Measurements from ENCODE around the gene HDLBP. TPM values are rescaled to one million over a fixed set of nuclear protein-coding genes. Genes with fewer than 3 reads are reported as not detected.

The HDLBP gene
- total and polyA plus RNA-seq, 10 of the 15 experiments (the other 5 are each of a cell fraction or from before 2014, with no cell fraction given), result 19.5 to 383 (median 249) TPM

DNA sequence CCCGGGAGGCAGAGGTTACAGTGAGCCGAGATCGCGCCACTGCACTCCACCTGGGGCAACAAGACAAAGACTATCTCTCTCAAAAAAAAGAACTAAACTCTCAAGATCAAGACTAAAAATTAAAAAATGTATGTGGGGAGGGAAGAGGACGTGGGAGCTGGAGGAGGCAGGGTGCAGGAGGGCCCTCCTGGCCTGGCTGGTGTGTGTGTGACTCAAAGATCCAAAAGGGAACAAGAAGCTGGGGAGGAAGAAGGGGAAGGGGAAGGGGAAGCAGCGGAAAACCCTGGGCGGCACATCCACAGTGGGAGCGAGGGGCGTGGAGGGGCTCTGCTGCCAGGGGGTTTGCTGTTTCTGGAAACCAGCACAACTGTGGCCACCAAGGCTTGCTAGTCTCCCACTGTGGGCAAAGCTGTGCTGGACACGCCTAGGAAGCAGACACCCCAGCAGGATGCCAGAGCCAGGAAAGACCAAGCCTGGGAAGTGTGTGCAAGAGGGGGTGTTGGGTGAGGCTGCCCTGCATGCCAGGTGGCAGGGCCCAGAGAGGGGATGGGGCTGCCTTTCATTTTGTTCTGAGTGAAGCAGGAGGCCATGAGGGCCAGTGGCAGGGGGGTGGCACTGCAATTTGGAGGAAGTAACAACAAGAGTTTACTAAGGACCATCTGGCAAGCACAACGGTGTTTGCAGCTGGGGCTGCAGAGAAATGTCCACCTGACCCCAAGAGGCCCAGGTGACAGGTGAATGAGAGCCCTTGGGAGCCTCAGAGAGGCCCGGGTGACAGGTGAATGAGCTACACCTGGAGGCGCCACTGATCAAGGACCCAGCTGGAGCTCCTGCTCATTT, 82.5 kb downstream of the HDLBP start:
- BruUV-seq (replicated peaks), result no TSS peak
- WGBS (ENCODE audit: insufficient coverage, insufficient replicate concordance, low lambda C conversion rate, missing lambda C conversion rate), result 90% methylated on average over 13 of the region's 13 CpGs

DNA sequence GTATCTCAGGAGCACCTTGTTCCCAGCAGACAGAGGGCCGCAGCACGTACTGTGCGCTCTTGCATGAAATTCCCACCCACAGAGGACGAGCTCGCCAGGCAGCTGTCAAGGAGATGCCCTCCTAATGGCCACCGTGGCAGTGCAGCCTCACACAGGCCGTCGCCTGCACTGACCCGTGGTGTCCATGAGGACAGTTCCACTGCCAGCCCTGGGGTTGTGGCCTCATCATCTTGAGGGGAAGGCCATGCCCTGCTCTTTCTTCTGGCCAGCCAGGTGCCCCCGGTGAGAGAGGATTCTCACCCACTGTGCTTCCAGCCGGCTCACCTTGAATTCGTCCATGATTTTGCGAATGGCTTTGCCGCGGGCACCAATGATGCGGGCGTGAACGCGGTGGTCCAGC, 85.0 kb downstream of the HDLBP start:
- H3K4me3 ChIP-seq, result no peak overlapping the region
- no peaks in the 10 kb centered on the region for H3K9me3 ChIP-seq (replicated peaks; ENCODE audit: control insufficient read depth, insufficient read depth, low read length)
- DNase-seq (ENCODE audit: low read depth, low spot score) (no peak), FAIRE-seq (no peak), ATAC-seq (no peak)
- H4K20me1 ChIP-seq (ENCODE audit: control insufficient read depth, insufficient read depth), result no peaks in the 10 kb centered on the region
- H3K4me1 ChIP-seq (ENCODE audit: control insufficient read depth, insufficient read depth, low read length), result no peaks in the 10 kb centered on the region
- ChIA-PET SMC1A (ENCODE audit: uncharacterized antibody, unreplicated experiment) (no interaction called here), RAD21 (ENCODE audit: unreplicated experiment) (no interaction called here), CTCF (no interaction called here), POLR2A (no interaction called here)
- in situ Hi-C loops (cut with MboI), result no loop called here
- WGBS (ENCODE audit: insufficient coverage, insufficient replicate concordance, low lambda C conversion rate, missing lambda C conversion rate), result over 99% methylated on average over 16 of the region's 19 CpGs
- no peak overlapping the region for H3K9ac ChIP-seq (ENCODE audit: control insufficient read depth, insufficient read depth, low read length)
- no peak overlapping the region for H3K4me2 ChIP-seq (ENCODE audit: control insufficient read depth, insufficient read depth)
- TF ChIP-seq POLR2A (IDR thresholded peaks at IDR 0.05; ENCODE audit: low read depth, low read length) (peak; percentile 27; the same call in 1 of the 2 replicates), CREB1 (IDR thresholded peaks at IDR 0.05; ENCODE audit: low read depth) (no peak)
- H3K79me2 ChIP-seq (ENCODE audit: control insufficient read depth, insufficient read depth, low read length), result no peaks in the 10 kb centered on the region
- no peaks in the 10 kb centered on the region for H3K27me3 ChIP-seq (replicated peaks in 1 of 2; ENCODE audit: control insufficient read depth in 2 of 2, insufficient read depth in 2 of 2, low read length in 1 of 2)
- intact Hi-C loops (cut with micrococcal nuclease; ENCODE audit: unreplicated experiment), result no loop called here
- no peak overlapping the region for H2AFZ ChIP-seq (ENCODE audit: control insufficient read depth, low read depth, low read length)
- peaks cover 49 to 52% of the 10 kb centered on the region in 2 experiments for H3K36me3 ChIP-seq (ENCODE audit: control insufficient read depth in 2 of 2, insufficient read depth in 2 of 2, low read length in 1 of 2)
- BruUV-seq (replicated peaks), result no TSS peak
- no peak overlapping the region for H3K27ac ChIP-seq (ENCODE audit: control insufficient read depth, insufficient read depth)

More for the DNA sequence above, 82.5 kb downstream of the HDLBP start:
- RAD21 ChIA-PET (ENCODE audit: unreplicated experiment), result no interaction called here
- SMC1A ChIA-PET (ENCODE audit: uncharacterized antibody, unreplicated experiment), result interaction anchor here (1.0 kb wide), 1 partner anchor 24 kb away, joined by 3 read pairs; no protein-coding TSS in a partner anchor
- TF ChIP-seq BRCA1 (IDR thresholded peaks at IDR 0.05; ENCODE audit: low read depth, low read length) (no peak), YBX1 (IDR thresholded peaks at IDR 0.05) (no peak), CREB1 (IDR thresholded peaks at IDR 0.05; ENCODE audit: low read depth) (no peak), RAD21 (IDR thresholded peaks at IDR 0.05; ENCODE audit: insufficient read depth, low read depth, low read length) (no peak), PAX8 (IDR thresholded peaks at IDR 0.05) (no peak), ZNF622 (IDR thresholded peaks at IDR 0.05) (no peak), HCFC1 (IDR thresholded peaks at IDR 0.05; ENCODE audit: low read length) (no peak), CBX3 (IDR thresholded peaks at IDR 0.05; ENCODE audit: borderline replicate concordance, low read depth) (no peak), SIX5 (IDR thresholded peaks at IDR 0.05; ENCODE audit: low read depth, low read length, severe bottlenecking) (no peak), CREM (IDR thresholded peaks at IDR 0.05; ENCODE audit: low read depth) (no peak)
- TF ChIP-seq, protein P1, sequence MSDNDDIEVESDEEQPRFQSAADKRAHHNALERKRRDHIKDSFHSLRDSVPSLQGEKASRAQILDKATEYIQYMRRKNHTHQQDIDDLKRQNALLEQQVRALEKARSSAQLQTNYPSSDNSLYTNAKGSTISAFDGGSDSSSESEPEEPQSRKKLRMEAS (IDR thresholded peaks at IDR 0.05; ENCODE audit: low read depth, low read length), result no peak
- Histone ChIP-seq H3K27me3 (replicated peaks in 1 of 2; ENCODE audit: control insufficient read depth in 2 of 2, insufficient read depth in 2 of 2, low read length in 1 of 2) (no peaks in the 10 kb centered on the region), H3K79me2 (ENCODE audit: control insufficient read depth, insufficient read depth, low read length) (no peaks in the 10 kb centered on the region), H3K9me3 (replicated peaks; ENCODE audit: control insufficient read depth, insufficient read depth, low read length) (no peaks in the 10 kb centered on the region), H3K27ac (ENCODE audit: control insufficient read depth, insufficient read depth) (no peak overlapping the region), H3K36me3 (ENCODE audit: control insufficient read depth in 2 of 2, insufficient read depth in 2 of 2, low read length in 1 of 2) (peaks cover 58 to 61% of the 10 kb centered on the region in 2 experiments), H4K20me1 (ENCODE audit: control insufficient read depth, insufficient read depth) (no peaks in the 10 kb centered on the region), H3K4me1 (ENCODE audit: control insufficient read depth, insufficient read depth, low read length) (no peaks in the 10 kb centered on the region), H3K4me3 (no peak overlapping the region), H3K9ac (ENCODE audit: control insufficient read depth, insufficient read depth, low read length) (no peak overlapping the region), H2AFZ (ENCODE audit: control insufficient read depth, low read depth, low read length) (no peak overlapping the region), H3K4me2 (ENCODE audit: control insufficient read depth, insufficient read depth) (no peak overlapping the region)
- in situ Hi-C loops (cut with MboI) (no loop called here), intact Hi-C loops (cut with micrococcal nuclease; ENCODE audit: unreplicated experiment) (no loop called here)
- POLR2A ChIA-PET, result no interaction called here
- DNase-seq (ENCODE audit: low read depth, low spot score) (no peak), ATAC-seq (no peak), FAIRE-seq (no peak)
- CTCF ChIA-PET, result no interaction called here

Measured in GM12878 (cell line).